T-helper 1 cell treated with Interleukin-12 subunit alpha and Interleukin-12 subunit beta and Interleukin-4 antibody, amounts not matched to agents 30 μg/mL and 1 μg/mL, for 36 hours (primary cell): Measurements from ENCODE around the gene KEL.

Source experiments
- H3K27ac Mint-ChIP-seq: one replicate; pipeline ENCODE4 v1.8.0; 2021; ENCODE audit warnings: mild to moderate bottlenecking, mixed read lengths
- H3K27me3 Mint-ChIP-seq: one replicate; pipeline ENCODE4 v1.8.0; 2021; ENCODE audit warnings: low read depth, mixed read lengths
- H3K36me3 Mint-ChIP-seq: one replicate; pipeline ENCODE4 v1.8.0; 2021; ENCODE audit warnings: low read depth, mixed read lengths
- H3K4me1 Mint-ChIP-seq: one replicate; pipeline ENCODE4 v1.8.0; 2021; ENCODE audit warnings: low read depth, mixed read lengths
- H3K4me3 Mint-ChIP-seq: one replicate; pipeline ENCODE4 v1.8.0; 2021; ENCODE audit warnings: mild to moderate bottlenecking, moderate library complexity, mixed read lengths
- H3K9me3 Mint-ChIP-seq: one replicate; pipeline ENCODE4 v1.8.0; 2021; ENCODE audit warnings: mixed read lengths

KEL gene, protein sequence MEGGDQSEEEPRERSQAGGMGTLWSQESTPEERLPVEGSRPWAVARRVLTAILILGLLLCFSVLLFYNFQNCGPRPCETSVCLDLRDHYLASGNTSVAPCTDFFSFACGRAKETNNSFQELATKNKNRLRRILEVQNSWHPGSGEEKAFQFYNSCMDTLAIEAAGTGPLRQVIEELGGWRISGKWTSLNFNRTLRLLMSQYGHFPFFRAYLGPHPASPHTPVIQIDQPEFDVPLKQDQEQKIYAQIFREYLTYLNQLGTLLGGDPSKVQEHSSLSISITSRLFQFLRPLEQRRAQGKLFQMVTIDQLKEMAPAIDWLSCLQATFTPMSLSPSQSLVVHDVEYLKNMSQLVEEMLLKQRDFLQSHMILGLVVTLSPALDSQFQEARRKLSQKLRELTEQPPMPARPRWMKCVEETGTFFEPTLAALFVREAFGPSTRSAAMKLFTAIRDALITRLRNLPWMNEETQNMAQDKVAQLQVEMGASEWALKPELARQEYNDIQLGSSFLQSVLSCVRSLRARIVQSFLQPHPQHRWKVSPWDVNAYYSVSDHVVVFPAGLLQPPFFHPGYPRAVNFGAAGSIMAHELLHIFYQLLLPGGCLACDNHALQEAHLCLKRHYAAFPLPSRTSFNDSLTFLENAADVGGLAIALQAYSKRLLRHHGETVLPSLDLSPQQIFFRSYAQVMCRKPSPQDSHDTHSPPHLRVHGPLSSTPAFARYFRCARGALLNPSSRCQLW

DNA sequence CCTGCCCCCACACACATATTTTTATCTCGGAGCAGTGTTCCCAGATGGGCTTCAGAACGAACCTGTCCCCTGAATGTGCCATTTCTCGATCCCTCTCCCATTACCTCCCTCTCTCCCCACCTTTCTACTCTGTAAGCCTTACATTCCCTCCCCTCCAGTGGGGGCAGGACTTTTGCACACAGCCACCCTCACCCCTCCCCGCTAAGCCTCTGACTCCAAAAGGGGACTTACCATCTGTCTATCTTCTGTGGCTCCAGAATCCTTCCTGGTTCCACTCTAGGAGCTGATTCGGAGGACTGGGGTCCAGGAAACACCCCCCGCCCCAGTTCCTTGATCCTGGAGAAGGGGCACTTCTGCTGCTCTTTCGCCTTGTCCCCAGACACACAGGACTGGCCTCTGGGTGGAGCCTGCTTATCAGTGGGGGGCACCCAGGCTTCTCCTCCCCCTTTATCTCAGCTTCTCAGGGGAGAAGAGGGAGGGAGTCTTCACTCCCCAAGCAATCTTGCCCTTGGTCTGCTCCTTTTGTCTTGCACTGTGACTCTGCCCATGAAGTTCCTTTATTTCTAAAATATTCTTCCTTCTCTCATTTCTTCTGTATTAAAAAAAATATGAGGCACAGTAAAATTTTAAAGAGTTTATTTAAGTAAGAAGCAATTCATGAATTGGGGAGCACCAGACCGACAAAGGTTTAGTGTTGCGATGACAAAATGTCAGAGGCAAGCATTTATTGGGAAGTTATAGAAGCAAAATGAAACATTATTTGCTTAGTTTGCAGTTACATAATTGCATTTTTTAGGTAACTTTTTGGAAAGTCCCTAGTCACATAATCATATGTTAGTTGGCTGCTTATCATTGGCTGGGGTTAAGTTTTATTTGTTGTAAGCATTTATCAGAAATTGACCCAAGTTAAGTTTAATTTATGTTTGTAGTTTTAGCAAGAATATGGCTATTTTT, at the start of gene KEL:
TSS of gene KEL (minus strand) at position 391 of the 954 bp plus-strand sequence. CDS start at position 234, 157 bp downstream.
- H3K4me3 Mint-ChIP-seq = no peak within 1 kb of the TSS
- H3K9me3 Mint-ChIP-seq = no peaks in the 10 kb centered on the region
- no peaks in the 10 kb centered on the region for H3K4me1 Mint-ChIP-seq
- no peak within 1 kb of the TSS for H3K27ac Mint-ChIP-seq
- no peaks in the 10 kb centered on the region for H3K36me3 Mint-ChIP-seq
- peaks cover 22% of the 10 kb centered on the region for H3K27me3 Mint-ChIP-seq

DNA sequence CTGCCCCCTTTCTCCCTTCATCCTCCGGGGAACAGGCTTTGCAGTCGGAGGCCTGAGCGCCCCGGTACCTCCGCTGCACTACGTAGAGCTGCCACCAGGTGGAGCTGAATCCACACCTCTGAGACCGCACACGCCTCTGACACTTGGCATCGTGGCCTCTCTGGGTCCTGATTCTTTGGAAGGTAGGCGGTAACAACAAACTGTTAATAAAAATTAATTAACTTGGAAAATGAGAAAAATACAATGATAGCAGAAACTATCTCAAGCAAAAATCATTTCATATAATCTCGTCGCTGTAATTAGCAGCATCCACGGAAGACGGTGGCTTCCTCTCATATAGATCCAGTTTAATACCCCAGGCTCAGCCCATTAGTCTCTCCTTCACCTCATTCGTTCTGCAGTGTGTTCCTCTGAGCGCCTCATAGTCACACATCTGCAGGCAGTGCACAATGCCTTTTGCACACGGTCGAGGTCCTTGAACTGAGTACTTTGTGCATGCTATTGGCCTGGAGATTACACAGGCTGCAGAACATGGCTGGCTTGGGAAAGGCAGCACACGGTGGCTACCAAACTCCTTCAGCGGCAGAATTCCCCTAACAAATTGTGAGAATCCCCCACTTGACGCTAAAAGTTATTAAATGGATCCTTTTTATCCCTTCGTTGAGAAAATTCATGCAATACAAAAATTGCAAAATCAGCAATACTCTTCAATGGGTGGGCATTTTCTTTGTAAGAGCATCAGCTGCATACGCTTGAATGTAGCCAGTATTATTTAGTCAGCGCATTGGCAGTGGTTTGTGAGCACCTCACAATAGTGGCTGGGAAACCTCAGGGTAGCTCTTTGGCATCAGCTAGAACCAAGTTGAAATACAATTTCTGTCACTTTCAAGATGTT, 46.1 kb upstream of the KEL start:
- Mint-ChIP-seq H3K4me1 (peaks cover 3% of the 10 kb centered on the region), H3K4me3 (no peak overlapping the region), H3K9me3 (no peaks in the 10 kb centered on the region), H3K36me3 (peaks cover 1% of the 10 kb centered on the region), H3K27ac (no peak overlapping the region), H3K27me3 (peaks cover 19% of the 10 kb centered on the region)

DNA sequence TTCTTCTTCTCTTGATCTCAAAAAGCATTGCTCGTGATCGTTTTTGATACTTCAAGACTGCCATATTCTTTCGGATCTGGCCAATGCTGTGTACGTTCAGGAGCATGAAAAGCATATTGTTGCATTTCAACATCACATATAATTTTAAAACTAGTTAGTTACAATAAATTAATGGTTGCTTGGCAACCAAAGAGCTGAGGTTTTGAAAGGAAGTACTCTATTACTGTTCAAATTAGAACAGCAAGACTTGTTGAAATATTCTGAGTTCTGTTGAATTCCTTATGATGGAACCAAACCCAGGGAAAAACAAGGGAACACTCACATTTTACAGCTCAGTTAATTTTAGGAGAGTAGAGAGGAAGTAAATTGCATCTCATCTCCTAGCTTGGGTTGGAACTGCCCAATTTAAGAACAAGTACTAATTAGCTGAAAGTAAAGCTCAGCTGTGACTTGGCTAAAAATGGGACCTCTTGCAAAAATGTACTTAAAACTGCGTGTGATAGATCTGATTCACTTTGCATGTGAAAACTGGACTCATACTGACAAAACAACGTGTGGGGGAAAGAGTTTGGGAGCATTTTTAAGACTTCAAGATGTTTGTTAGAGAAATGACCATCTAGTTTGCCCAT, 43.6 kb upstream of the KEL start:
- peaks cover 8% of the 10 kb centered on the region for H3K4me1 Mint-ChIP-seq
- peaks cover 20% of the 10 kb centered on the region for H3K27me3 Mint-ChIP-seq
- no peak overlapping the region for H3K27ac Mint-ChIP-seq
- no peaks in the 10 kb centered on the region for H3K9me3 Mint-ChIP-seq
- peaks cover 2% of the 10 kb centered on the region for H3K36me3 Mint-ChIP-seq
- H3K4me3 Mint-ChIP-seq = no peak overlapping the region

DNA sequence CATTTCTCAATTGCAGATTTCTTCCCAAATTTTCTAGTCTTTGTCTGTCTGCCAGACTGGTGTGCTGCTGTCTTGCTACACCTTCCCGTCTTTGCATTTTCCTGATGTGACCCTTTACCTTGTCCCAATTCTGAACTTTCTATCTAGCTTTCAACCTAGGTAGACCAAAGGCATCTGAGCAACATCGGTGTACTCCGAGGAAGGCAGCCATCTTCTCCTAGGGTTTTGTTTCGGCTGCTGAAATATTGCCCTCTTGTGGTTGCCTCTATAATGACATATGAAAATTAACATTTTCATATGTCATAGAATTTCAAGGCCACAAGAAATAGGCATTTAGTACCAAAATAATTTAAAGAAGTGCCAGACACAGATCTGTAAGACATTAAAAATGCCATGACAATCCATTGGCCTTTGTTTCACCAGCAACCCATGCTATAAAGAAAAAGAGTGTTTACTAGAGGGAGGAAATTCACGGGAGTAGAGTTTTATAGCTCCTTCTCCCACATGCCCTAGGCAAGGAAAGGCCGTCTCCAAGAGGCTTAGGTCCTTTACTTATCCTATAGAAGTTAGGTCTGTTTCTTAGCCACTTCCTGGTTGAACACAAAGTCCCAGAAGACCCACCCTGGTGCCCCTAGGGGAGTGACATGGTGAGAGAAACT, 41.4 kb upstream of the KEL start:
- Mint-ChIP-seq H3K27ac (no peak overlapping the region), H3K4me3 (peak overlapping the region; percentile 79), H3K27me3 (peaks cover 20% of the 10 kb centered on the region), H3K36me3 (peaks cover 2% of the 10 kb centered on the region), H3K4me1 (peaks cover 8% of the 10 kb centered on the region), H3K9me3 (no peaks in the 10 kb centered on the region)

DNA sequence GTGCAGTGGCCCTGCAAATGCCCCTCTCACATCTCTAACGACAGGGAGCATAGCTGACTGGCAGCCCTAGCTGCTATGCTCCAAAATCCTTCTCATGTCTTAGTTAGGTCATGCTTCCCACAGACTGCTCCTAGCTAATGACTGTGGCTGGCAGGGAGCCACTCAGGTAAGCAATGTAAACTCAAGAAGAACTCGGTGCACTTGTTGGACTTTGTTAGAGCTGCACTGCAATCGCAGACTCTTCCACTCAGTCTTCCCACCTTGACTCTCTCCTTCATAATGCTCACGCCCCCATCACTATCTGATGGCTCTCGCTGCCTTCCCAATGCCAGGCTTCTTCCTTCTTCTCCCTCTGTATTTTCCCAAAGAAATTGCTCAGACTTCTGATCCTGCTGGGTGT, 40.7 kb upstream of the KEL start:
- Mint-ChIP-seq H3K36me3 (peaks cover 2% of the 10 kb centered on the region), H3K4me3 (peak overlapping the region; percentile 79), H3K9me3 (no peaks in the 10 kb centered on the region), H3K27me3 (peaks cover 17% of the 10 kb centered on the region), H3K27ac (no peak overlapping the region), H3K4me1 (peaks cover 7% of the 10 kb centered on the region)

DNA sequence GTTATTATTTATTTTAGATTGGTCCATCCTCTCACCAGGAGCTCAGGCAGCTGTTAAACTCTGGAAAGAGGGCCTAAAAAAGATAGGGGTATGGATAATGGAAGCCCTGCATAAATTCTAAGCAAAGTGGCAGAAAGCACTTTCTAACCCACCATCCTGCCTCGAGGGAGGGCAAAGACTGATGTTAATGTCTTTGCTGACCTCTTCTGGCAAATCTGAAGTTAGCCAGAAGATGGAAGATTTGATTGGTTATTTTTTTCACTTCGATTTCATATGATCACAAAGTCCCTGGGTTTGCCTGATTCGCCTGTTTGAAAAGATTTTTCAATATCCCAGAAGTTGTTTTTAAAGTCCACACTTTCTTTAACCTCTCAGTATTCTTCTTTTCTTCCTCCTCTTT, 39.9 kb upstream of the KEL start:
- no peak overlapping the region for H3K27ac Mint-ChIP-seq
- H3K9me3 Mint-ChIP-seq = no peaks in the 10 kb centered on the region
- H3K4me1 Mint-ChIP-seq = peaks cover 6% of the 10 kb centered on the region
- no peak overlapping the region for H3K4me3 Mint-ChIP-seq
- peaks cover 2% of the 10 kb centered on the region for H3K36me3 Mint-ChIP-seq
- peaks cover 15% of the 10 kb centered on the region for H3K27me3 Mint-ChIP-seq

DNA sequence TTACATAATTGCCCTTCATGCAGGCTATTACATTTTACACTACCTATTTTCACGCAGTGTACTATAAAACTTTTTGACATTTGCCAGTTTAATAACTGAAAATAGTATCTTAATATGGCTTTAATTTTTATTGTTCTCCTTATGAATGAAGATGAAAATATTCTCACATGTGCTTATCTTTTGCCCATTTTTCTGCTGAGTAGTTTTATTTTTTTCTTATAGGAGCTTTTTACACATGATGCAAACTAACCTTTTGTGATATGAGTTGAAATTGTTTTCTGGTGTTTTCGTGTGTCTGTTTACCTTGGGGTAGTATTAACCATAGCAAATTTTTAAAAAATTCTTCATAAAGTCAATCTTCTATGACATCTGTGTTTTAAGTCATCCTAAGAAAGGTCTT, 38.5 kb upstream of the KEL start:
- Mint-ChIP-seq H3K4me1 (peaks cover 6% of the 10 kb centered on the region), H3K36me3 (peaks cover 2% of the 10 kb centered on the region), H3K9me3 (no peaks in the 10 kb centered on the region), H3K27me3 (peaks cover 11% of the 10 kb centered on the region), H3K4me3 (no peak overlapping the region), H3K27ac (no peak overlapping the region)

DNA sequence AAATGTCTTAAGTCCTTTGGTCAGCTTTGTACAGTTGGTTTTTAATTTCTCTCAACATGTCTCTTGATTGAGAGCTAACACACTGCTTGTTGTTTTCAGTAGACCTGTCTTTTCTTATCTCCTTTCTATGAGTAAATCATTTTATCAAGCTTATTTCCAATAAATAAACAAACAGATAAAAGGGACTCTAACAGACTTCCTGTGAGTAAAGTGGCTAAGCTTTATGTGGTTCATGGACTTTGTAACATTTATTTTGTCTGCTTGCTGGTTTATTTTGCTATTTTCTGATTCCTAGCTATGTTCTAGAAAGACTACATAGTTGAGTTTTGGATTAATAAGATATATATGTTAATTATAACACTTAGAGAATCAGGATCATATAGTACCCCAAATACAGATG, 37.6 kb upstream of the KEL start:
- H3K9me3 Mint-ChIP-seq = no peaks in the 10 kb centered on the region
- H3K27ac Mint-ChIP-seq = no peak overlapping the region
- peaks cover 6% of the 10 kb centered on the region for H3K4me1 Mint-ChIP-seq
- H3K4me3 Mint-ChIP-seq = no peak overlapping the region
- peaks cover 2% of the 10 kb centered on the region for H3K36me3 Mint-ChIP-seq
- H3K27me3 Mint-ChIP-seq = peaks cover 9% of the 10 kb centered on the region

DNA sequence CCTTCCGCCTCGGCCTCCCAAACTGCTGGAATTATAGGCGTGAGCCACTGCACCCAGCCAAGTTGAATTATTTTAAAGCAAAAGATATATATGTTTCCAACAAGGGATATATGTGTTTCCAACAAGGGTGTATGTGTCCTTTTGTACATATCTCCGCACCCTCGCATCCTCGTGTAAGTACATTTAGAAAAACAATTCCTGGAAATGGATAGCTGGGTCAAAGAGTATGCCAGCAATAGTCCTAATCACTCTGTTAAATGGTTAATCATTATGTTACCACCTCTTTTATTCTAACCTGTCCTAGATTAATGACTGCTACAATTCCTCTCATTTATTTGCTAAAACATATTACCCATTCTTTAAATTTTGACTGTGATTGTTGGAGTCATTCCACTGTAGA, 36.8 kb upstream of the KEL start:
- peaks cover 13% of the 10 kb centered on the region for H3K27me3 Mint-ChIP-seq
- H3K27ac Mint-ChIP-seq = no peak overlapping the region
- H3K36me3 Mint-ChIP-seq = peaks cover 2% of the 10 kb centered on the region
- H3K4me1 Mint-ChIP-seq = peaks cover 6% of the 10 kb centered on the region
- H3K9me3 Mint-ChIP-seq = no peaks in the 10 kb centered on the region
- H3K4me3 Mint-ChIP-seq = no peak overlapping the region

DNA sequence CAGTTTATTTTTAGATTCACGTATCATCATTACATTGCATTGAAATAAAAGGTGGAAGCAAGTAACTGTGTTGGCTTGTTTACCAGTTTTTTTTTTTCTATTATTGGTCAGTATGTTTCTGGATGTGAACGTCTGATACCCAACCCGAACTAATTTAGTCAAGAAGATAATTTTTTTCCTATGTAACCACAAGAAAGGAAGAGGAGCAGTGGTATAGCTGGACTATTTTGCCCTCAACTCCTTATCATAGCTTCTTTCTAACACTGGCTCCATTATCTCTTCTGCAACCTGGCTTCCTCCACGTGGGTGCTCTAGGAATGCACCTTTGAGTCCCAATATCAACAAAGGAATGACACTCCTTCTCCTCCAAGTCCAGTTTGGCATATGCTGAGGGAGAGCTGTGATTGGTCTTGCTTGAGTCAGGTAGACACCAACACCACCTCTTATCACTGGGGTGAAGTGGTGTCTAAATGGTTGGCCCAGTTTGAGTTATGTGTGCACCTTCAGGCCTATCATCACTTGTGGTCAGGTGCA, 35.4 kb upstream of the KEL start:
- Mint-ChIP-seq H3K36me3 (no peaks in the 10 kb centered on the region), H3K27ac (no peak overlapping the region), H3K9me3 (no peaks in the 10 kb centered on the region), H3K4me1 (no peaks in the 10 kb centered on the region), H3K4me3 (no peak overlapping the region), H3K27me3 (peaks cover 13% of the 10 kb centered on the region)

DNA sequence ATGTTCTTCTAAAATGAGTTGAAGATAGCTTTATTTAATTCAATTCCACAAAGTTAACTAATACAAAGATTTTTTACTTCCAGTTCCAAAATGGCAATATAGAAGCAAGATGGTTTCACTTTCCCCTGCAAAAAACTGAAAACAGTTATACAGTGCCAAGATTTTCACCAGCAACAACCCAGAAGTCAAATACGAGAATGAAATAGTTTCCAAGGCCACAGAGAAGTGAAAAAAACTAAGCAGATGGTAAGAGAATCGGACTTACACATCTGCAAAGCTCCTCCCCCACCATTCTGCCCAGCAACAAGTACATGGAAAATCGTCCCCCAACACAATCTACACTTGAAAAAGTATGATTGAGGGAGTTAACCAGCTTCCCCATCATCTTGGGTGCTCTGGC, 30.3 kb upstream of the KEL start:
- H3K36me3 Mint-ChIP-seq = no peaks in the 10 kb centered on the region
- H3K9me3 Mint-ChIP-seq = no peaks in the 10 kb centered on the region
- H3K4me3 Mint-ChIP-seq = no peak overlapping the region
- H3K4me1 Mint-ChIP-seq = peaks cover 3% of the 10 kb centered on the region
- no peak overlapping the region for H3K27ac Mint-ChIP-seq
- H3K27me3 Mint-ChIP-seq = peaks cover 30% of the 10 kb centered on the region

DNA sequence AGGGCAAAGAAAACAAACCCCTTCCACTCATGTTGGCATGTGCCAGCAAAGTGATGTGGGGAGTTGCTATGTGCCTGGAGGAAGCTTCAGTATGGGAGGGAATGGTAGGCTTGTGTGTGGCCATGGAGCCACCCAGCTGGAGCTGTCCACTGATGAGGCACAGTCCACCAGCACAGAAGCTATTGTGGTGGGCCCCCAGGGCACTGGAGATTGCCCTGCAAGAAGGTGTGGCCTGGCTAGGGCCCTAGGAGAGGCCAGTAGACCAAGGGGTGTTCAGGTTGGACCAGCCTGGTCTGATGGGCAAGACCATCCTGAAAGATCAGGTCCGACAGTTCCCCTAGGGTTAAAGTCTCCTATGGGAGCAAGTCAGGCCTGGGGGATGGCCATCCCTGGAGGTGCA, 22.1 kb upstream of the KEL start:
- Mint-ChIP-seq H3K27ac (no peak overlapping the region), H3K4me3 (no peak overlapping the region), H3K36me3 (no peaks in the 10 kb centered on the region), H3K9me3 (no peaks in the 10 kb centered on the region), H3K27me3 (peaks cover 27% of the 10 kb centered on the region), H3K4me1 (no peaks in the 10 kb centered on the region)

DNA sequence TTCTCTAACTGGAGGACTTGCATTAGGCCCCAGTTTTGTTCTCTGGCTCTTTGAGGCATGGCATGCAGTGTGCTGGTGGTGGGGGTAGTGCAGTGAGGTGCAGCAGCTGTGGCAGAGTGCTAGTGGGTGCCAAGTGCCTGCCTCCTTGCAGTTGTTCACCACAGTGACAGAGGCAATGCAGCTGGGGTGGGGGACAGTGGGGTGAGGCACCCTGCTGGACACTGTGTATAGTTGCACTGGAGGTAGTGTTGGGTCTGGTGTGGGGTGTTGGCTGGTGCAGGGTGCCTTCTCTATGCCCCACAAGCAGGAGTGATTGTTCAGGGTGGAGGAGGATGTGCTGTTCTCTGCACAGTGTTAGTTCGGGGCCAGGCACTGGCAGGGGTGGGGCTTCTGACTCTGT, 21.7 kb upstream of the KEL start:
- no peaks in the 10 kb centered on the region for H3K4me1 Mint-ChIP-seq
- peaks cover 2% of the 10 kb centered on the region for H3K9me3 Mint-ChIP-seq
- peaks cover 27% of the 10 kb centered on the region for H3K27me3 Mint-ChIP-seq
- H3K36me3 Mint-ChIP-seq = no peaks in the 10 kb centered on the region
- H3K4me3 Mint-ChIP-seq = no peak overlapping the region
- H3K27ac Mint-ChIP-seq = no peak overlapping the region
